MM.1S (cell line): ENCODE data around the gene SHC3.

ENCODE experiments used
- EZH2 ChIP-seq: fragments of 300-600 bp; sonication (generic); optimal IDR thresholded peaks from 2 replicates; pipeline ENCODE3; 2017; ENCODE audit warnings: low read depth, mild to moderate bottlenecking, antibody characterized with exemption, low read length, mixed read lengths
- EZH2phosphoT487 ChIP-seq: fragments of 300-600 bp; sonication (generic); IDR thresholded peaks from 2 replicates; pipeline ENCODE4 v1.6.1; 2018; ENCODE audit warnings: antibody characterized with exemption, low read length
- TF ChIP-seq, protein P1 (sequence below): fragments of 300-600 bp; sonication (generic); IDR thresholded peaks from 2 replicates; pipeline ENCODE4 v1.5.1; 2016; ENCODE audit warnings: antibody characterized with exemption, low read length, mixed read lengths

GRCh38 chr9:89013660-89014059 is 165.0 kb downstream of the SHC3 start:
- TF ChIP-seq, protein P1, sequence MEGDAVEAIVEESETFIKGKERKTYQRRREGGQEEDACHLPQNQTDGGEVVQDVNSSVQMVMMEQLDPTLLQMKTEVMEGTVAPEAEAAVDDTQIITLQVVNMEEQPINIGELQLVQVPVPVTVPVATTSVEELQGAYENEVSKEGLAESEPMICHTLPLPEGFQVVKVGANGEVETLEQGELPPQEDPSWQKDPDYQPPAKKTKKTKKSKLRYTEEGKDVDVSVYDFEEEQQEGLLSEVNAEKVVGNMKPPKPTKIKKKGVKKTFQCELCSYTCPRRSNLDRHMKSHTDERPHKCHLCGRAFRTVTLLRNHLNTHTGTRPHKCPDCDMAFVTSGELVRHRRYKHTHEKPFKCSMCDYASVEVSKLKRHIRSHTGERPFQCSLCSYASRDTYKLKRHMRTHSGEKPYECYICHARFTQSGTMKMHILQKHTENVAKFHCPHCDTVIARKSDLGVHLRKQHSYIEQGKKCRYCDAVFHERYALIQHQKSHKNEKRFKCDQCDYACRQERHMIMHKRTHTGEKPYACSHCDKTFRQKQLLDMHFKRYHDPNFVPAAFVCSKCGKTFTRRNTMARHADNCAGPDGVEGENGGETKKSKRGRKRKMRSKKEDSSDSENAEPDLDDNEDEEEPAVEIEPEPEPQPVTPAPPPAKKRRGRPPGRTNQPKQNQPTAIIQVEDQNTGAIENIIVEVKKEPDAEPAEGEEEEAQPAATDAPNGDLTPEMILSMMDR = no peak
- TF ChIP-seq EZH2phosphoT487 (no peak), EZH2 (no peak)
